Measurements from ENCODE around the gene HDAC1.

- TF ChIP-seq HDGF (IDR thresholded peaks at IDR 0.05; ENCODE audit: borderline replicate concordance) (no peak), SUZ12 (IDR thresholded peaks at IDR 0.05) (no peak), SP1 (IDR thresholded peaks at IDR 0.05) (no peak), FOXA1 (IDR thresholded peaks at IDR 0.05) (no peak), NFRKB (IDR thresholded peaks at IDR 0.05) (no peak), ELF4 (IDR thresholded peaks at IDR 0.05) (no peak), L3MBTL2 (conservative IDR thresholded peaks at IDR 0.05) (no peak), TARDBP (IDR thresholded peaks at IDR 0.05) (no peak), ZNF384 (IDR thresholded peaks at IDR 0.05) (no peak), FOXM1 (IDR thresholded peaks at IDR 0.05; ENCODE audit: borderline replicate concordance) (no peak), LEF1 (IDR thresholded peaks at IDR 0.05; ENCODE audit: borderline replicate concordance) (no peak)
- TF ChIP-seq, protein P1, sequence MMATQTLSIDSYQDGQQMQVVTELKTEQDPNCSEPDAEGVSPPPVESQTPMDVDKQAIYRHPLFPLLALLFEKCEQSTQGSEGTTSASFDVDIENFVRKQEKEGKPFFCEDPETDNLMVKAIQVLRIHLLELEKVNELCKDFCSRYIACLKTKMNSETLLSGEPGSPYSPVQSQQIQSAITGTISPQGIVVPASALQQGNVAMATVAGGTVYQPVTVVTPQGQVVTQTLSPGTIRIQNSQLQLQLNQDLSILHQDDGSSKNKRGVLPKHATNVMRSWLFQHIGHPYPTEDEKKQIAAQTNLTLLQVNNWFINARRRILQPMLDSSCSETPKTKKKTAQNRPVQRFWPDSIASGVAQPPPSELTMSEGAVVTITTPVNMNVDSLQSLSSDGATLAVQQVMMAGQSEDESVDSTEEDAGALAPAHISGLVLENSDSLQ (IDR thresholded peaks at IDR 0.05), result no peak
Measured at GRCh38 chr1:32272557-32273390, 19.1 kb upstream of the HDAC1 start.
